AG04449 (cell line): ENCODE measurements around the gene AFF3.
"Not testable (repeated sequence)": the region's sequence is repeated elsewhere in the genome, so short reads cannot be mapped to it uniquely, and the experiment has no call there.

Experiments used
- CTCF ChIA-PET: fragments of 350-600 bp; formaldehyde crosslinking; extraction: SDS; loops from one replicate; lab custom pipeline; 2021; ENCODE audit warnings: antibody characterized with exemption; lab: Yijun Ruan, JAX
- POLR2A ChIA-PET: fragments of 400-600, 350-600 bp; formaldehyde crosslinking; extraction: SDS; loops from one replicate; lab custom pipeline; 2020; ENCODE audit warnings: antibody characterized with exemption, inconsistent platforms; lab: Yijun Ruan, JAX
- DNase-seq: peaks from one replicate; pipeline ENCODE4 v3.0.0-alpha.2; 2010; ENCODE audit warnings: low read depth, low spot score
- H3K4me3 ChIP-seq: 2 replicates; pipeline ENCODE4 v1.5.1; 2011; ENCODE audit warnings: low read depth, mild to moderate bottlenecking, control low read depth, low read length
- CTCF ChIP-seq: IDR thresholded peaks from one replicate; pipeline ENCODE4 v1.5.1; 2011; ENCODE audit warnings: mild to moderate bottlenecking, moderate library complexity, low read length, control low read depth, inconsistent platforms; ENCODE audit not compliant: insufficient read depth; ENCODE audit errors: missing control alignments

The AFF3 gene

GRCh38 chr2:99666256-99666655, 476.1 kb downstream of the AFF3 start:
- CTCF ChIA-PET, result interaction anchor here (1.0 to 1.3 kb wide), 3 partner anchors 12 to 18 kb away, joined by 3 read pairs; no protein-coding TSS in a partner anchor
- no peak for TF ChIP-seq CTCF

GRCh38 chr2:99663641-99664040, 478.7 kb downstream of the AFF3 start:
- ChIA-PET POLR2A (interaction anchor here (0.7 to 1.5 kb wide), 3 partner anchors 17 to 35 kb away, joined by 3 to 12 read pairs (median 8); no protein-coding TSS in a partner anchor), CTCF (interaction anchor here (1.0 to 1.4 kb wide), 3 partner anchors 14 to 104 kb away, joined by 3 to 4 read pairs (median 3); no protein-coding TSS in a partner anchor)
- DNase-seq, result no peak
- H3K4me3 ChIP-seq, result no peak overlapping the region
- TF ChIP-seq CTCF, result no peak

More at GRCh38 chr2:99666256-99666655, 476.1 kb downstream of the AFF3 start:
- DNase-seq, result no peak
- no peak overlapping the region for H3K4me3 ChIP-seq
- POLR2A ChIA-PET, result no interaction called here

- H3K4me3 ChIP-seq, result no peak overlapping the region
- CTCF ChIA-PET, result interaction anchor here (1.0 kb wide), 1 partner anchor 103 kb away, joined by 3 read pairs; no protein-coding TSS in a partner anchor
- peak; percentile 95 for DNase-seq
These were observed 479.5 kb downstream of the AFF3 start for GRCh38 chr2:99662761-99663341.

GRCh38 chr2:99661761-99662160, 480.6 kb downstream of the AFF3 start:
- DNase-seq, H3K4me3 ChIP-seq, CTCF ChIA-PET: not testable (repeated sequence)
- POLR2A ChIA-PET, result interaction anchor here (1.5 kb wide), 1 partner anchor 19 kb away, joined by 8 read pairs; no protein-coding TSS in a partner anchor

More at GRCh38 chr2:99662761-99663341, 479.5 kb downstream of the AFF3 start:
- POLR2A ChIA-PET, result interaction anchor here (0.5 to 1.5 kb wide), 5 partner anchors 18 to 716 kb away, joined by 3 to 12 read pairs (median 3); no protein-coding TSS in a partner anchor
- no peak for TF ChIP-seq CTCF

- no peak for DNase-seq
- POLR2A ChIA-PET, result no interaction called here
- TF ChIP-seq CTCF, result no peak
- H3K4me3 ChIP-seq, result no peak overlapping the region
- CTCF ChIA-PET, result no interaction called here
These were observed 481.6 kb downstream of the AFF3 start for GRCh38 chr2:99660616-99661406.

- ChIA-PET CTCF (no interaction called here), POLR2A (no interaction called here)
- no peak overlapping the region for H3K4me3 ChIP-seq
- no peak for DNase-seq
- no peak for TF ChIP-seq CTCF
These were observed 482.5 kb downstream of the AFF3 start for GRCh38 chr2:99659874-99660273.
